HL-60 (cell line): ENCODE measurements around the gene PGM2.
A peak's percentile ranks its signal among the peaks of the same experiment; 100 is the strongest.

Source experiments
- DNase-seq, 2 experiments: peaks; one replicate each; pipeline ENCODE4 v3.0.0-alpha.2; 2010 to 2020; ENCODE audit warnings: low read depth in 1 of 2, low spot score in 1 of 2
- H3K27ac ChIP-seq: fragments of 250-450 bp; sonication (Bioruptor Pico); replicated peaks from 2 replicates; pipeline ENCODE4 v1.5.1; 2020; ENCODE audit warnings: mild to moderate bottlenecking, moderate library complexity
- H3K27me3 ChIP-seq: fragments of 250-450 bp; sonication (Bioruptor Pico); 2 replicates; pipeline ENCODE4 v1.5.1; 2021; ENCODE audit warnings: mild to moderate bottlenecking, moderate library complexity; ENCODE audit not compliant: insufficient read depth, poor library complexity, severe bottlenecking
- H3K4me3 ChIP-seq: replicated peaks from 2 replicates; pipeline ENCODE4 v1.5.1; 2011; ENCODE audit warnings: mild to moderate bottlenecking, control low read depth, low read length; ENCODE audit not compliant: insufficient read depth
- CTCF ChIP-seq: IDR thresholded peaks from one replicate; pipeline ENCODE4 v1.5.1; 2011; ENCODE audit warnings: low read length, control low read depth, inconsistent platforms; ENCODE audit not compliant: insufficient read depth
- GABPA ChIP-seq: IDR thresholded peaks from 2 replicates; pipeline ENCODE4 v1.6.1; 2012; ENCODE audit warnings: low read depth
- POLR2AphosphoS5 ChIP-seq: IDR thresholded peaks from 2 replicates; pipeline ENCODE4 v1.6.1; 2012; ENCODE audit warnings: low read depth
- SPI1 ChIP-seq: IDR thresholded peaks from 2 replicates; pipeline ENCODE4 v1.6.1; 2012; ENCODE audit warnings: low read depth, mild to moderate bottlenecking, borderline replicate concordance
- TF ChIP-seq, protein P1 (sequence below): IDR thresholded peaks from 2 replicates; pipeline ENCODE4 v1.6.1; 2012; ENCODE audit warnings: low read depth; ENCODE audit not compliant: insufficient replicate concordance

PGM2 gene

GRCh38 chr4:37788819-37789218, 37.7 kb upstream of the PGM2 start:
- DNase-seq: no peak
- TF ChIP-seq, protein P1, sequence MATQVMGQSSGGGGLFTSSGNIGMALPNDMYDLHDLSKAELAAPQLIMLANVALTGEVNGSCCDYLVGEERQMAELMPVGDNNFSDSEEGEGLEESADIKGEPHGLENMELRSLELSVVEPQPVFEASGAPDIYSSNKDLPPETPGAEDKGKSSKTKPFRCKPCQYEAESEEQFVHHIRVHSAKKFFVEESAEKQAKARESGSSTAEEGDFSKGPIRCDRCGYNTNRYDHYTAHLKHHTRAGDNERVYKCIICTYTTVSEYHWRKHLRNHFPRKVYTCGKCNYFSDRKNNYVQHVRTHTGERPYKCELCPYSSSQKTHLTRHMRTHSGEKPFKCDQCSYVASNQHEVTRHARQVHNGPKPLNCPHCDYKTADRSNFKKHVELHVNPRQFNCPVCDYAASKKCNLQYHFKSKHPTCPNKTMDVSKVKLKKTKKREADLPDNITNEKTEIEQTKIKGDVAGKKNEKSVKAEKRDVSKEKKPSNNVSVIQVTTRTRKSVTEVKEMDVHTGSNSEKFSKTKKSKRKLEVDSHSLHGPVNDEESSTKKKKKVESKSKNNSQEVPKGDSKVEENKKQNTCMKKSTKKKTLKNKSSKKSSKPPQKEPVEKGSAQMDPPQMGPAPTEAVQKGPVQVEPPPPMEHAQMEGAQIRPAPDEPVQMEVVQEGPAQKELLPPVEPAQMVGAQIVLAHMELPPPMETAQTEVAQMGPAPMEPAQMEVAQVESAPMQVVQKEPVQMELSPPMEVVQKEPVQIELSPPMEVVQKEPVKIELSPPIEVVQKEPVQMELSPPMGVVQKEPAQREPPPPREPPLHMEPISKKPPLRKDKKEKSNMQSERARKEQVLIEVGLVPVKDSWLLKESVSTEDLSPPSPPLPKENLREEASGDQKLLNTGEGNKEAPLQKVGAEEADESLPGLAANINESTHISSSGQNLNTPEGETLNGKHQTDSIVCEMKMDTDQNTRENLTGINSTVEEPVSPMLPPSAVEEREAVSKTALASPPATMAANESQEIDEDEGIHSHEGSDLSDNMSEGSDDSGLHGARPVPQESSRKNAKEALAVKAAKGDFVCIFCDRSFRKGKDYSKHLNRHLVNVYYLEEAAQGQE: no peak
- TF ChIP-seq GABPA: no peak
- no peak for TF ChIP-seq CTCF
- TF ChIP-seq POLR2AphosphoS5: no peak
- TF ChIP-seq SPI1: no peak
- H3K4me3 ChIP-seq: no peak overlapping the region
- H3K27ac ChIP-seq: no peak overlapping the region
- H3K27me3 ChIP-seq: no peaks in the 10 kb centered on the region

DNA sequence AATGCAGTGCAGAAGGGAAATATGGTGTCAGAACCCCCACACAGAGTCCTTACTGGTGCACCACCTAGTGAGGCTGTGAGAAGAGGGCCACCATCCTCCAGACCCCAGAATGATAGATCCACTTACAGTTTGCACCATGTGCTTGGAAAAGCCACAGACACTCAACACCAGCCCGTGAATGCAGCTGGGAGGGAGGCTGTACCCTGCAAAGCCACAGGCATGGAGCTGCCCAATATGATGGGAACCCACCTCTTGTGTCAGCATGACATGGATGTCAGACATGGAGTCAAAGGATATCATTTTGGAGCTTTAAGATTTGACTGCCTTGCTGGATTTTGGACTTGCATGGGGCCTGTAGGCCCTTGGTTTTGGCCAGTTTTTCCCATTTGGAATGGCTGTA, 34.2 kb upstream of the PGM2 start:
- TF ChIP-seq GABPA (no peak), SPI1 (no peak), CTCF (no peak), POLR2AphosphoS5 (no peak)
- TF ChIP-seq, protein P1: no peak
- no peak overlapping the region for H3K4me3 ChIP-seq
- no peak overlapping the region for H3K27ac ChIP-seq
- DNase-seq: no peak
- no peaks in the 10 kb centered on the region for H3K27me3 ChIP-seq

GRCh38 chr4:37793562-37793961, 32.9 kb upstream of the PGM2 start:
- H3K27me3 ChIP-seq: no peaks in the 10 kb centered on the region
- no peak overlapping the region for H3K27ac ChIP-seq
- no peak overlapping the region for H3K4me3 ChIP-seq
- no peak for TF ChIP-seq SPI1
- peak; percentile 75 for TF ChIP-seq CTCF
- peak in 1 of 2 experiments; percentile 64 for DNase-seq

DNA sequence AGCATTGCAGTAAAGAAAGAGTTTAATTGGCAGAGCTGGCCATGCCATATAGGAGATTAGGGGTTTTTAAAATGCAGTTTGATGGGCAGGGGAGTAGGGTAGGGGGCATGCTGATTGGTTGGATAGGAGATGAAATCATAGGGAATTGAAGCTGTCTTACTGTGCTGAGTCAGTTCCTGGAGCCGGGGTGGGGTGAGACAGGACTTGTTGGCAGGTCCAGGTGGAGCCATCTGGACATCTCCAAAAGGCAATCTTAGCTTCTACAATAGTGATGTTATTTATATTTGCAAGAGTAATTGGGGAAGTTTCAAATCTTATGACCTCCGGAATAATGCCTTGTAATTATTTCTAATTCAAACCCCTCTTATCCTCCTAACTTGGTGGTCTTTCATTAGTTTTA, 32.4 kb upstream of the PGM2 start:
- H3K4me3 ChIP-seq: no peak overlapping the region
- TF ChIP-seq, protein P1: no peak
- TF ChIP-seq POLR2AphosphoS5: no peak
- TF ChIP-seq SPI1: no peak
- no peak for TF ChIP-seq CTCF
- no peak for TF ChIP-seq GABPA
- DNase-seq: no peak
- H3K27ac ChIP-seq: no peak overlapping the region
- H3K27me3 ChIP-seq: no peaks in the 10 kb centered on the region
